ENCODE measurements around the gene JCAD.
"Not testable (repeated sequence)": the region's sequence is repeated elsewhere in the genome, so short reads cannot be mapped to it uniquely, and the experiment has no call there.

JCAD gene

GRCh38 chr10:30000802-30001571, 58.4 kb downstream of the JCAD start:
- peaks cover 86% of the 10 kb centered on the region for H3K27me3 Mint-ChIP-seq
- H3K4me3 Mint-ChIP-seq: no peak overlapping the region
- peaks cover 10% of the 10 kb centered on the region for H3K4me1 Mint-ChIP-seq
- H3K9me3 Mint-ChIP-seq: no peaks in the 10 kb centered on the region
- ATAC-seq: no peak
- no peak for DNase-seq
- no peak overlapping the region for H3K27ac Mint-ChIP-seq

DNA sequence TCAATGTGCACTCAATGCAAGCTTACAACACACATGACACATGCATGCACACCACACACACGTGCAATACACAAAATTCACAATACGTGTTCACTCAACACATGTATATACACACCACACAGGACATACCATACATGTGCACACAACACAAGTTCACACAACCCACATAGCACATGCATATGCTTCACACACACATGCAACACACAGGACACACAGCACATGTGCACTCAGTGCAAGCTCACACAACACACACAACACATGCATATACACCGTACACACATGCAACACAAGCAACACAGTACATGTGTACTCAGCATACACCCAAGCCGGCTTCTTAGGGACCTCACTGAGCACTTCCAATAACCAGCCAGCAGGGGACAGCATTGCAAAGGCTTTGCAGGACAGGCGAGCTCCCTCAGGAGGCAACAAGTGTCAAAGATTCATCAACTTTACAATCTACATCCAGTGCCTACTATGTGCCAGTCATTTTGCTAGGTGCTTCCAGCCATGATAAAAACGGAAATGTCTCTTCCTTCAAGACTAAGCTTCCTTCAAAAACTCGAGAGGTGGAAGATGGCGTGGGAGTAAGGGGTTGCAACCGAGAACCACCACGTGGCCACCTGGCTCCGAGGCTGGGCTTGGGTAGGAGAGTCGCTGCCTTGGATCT, 61.1 kb downstream of the JCAD start:
- H3K27me3 Mint-ChIP-seq: peaks cover 77% of the 10 kb centered on the region
- peak; percentile 64 to 74 for DNase-seq
- H3K27ac Mint-ChIP-seq: no peak overlapping the region
- peak; percentile 81 for ATAC-seq
- no peaks in the 10 kb centered on the region for H3K9me3 Mint-ChIP-seq
- no peak overlapping the region for H3K4me3 Mint-ChIP-seq
- H3K4me1 Mint-ChIP-seq: peaks cover 10% of the 10 kb centered on the region

DNA sequence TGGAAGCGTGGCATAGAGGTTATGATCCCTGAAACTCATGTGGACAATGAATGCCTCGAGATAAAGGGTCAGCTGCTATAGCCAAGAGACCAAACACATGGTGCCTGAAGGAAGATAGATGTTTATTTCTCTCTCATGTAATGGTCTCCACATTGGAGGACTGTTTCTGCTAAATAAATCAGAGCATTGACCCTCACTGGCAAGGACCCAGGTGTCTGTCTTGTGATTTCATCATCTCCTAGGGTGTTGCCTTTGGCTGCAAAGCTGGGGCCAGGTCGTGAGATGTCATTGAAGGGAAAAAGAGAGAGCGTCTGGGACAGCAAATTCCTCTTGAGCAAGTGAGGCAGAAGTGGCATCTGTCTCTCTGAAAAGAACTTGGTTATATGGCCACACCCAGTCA, 64.6 kb downstream of the JCAD start:
- Mint-ChIP-seq H3K4me1 (no peaks in the 10 kb centered on the region), H3K27me3 (peaks cover 67% of the 10 kb centered on the region), H3K4me3 (no peak overlapping the region), H3K9me3 (no peaks in the 10 kb centered on the region), H3K27ac (no peak overlapping the region)
- no peak for ATAC-seq
- no peak for DNase-seq

DNA sequence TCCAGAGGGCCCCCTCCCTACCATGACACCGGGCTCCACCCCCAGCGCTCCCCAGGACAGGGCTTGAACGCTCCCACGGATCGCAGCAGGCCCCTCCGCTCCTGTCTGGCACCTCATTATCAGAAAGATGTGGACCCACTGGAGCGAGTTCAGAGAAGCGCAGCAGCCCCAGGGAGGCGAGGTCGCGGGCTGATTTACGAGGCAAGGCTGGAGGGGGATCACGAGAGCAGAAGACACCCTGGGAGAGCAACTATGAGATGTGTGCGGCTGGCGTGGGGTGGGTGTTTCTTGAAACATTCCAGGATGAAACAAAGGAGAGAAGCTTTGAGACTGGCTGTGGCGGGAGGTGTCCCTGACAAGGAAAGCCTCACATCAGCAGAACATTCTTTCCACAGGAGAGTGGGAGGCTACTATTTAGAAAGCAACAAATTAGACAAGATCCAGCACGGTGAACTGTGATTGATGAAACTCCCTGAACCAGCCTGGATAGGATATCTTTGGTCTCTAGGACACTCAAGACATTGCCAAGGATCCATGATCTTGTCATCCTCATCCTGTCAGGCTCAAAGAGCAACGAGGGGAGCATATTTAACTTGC, 66.0 kb downstream of the JCAD start:
- H3K4me3 Mint-ChIP-seq: no peak overlapping the region
- ATAC-seq (no peak), DNase-seq (no peak)
- H3K27ac Mint-ChIP-seq: no peak overlapping the region
- H3K27me3 Mint-ChIP-seq: peaks cover 59% of the 10 kb centered on the region
- H3K9me3 Mint-ChIP-seq: no peaks in the 10 kb centered on the region
- H3K4me1 Mint-ChIP-seq: no peaks in the 10 kb centered on the region

- Mint-ChIP-seq H3K27ac (no peak overlapping the region), H3K27me3 (peaks cover 54% of the 10 kb centered on the region), H3K4me3 (no peak overlapping the region), H3K4me1 (no peaks in the 10 kb centered on the region), H3K9me3 (no peaks in the 10 kb centered on the region)
- ATAC-seq (no peak), DNase-seq (no peak)
Observed at GRCh38 chr10:29992914-29993313, 66.5 kb downstream of the JCAD start.

GRCh38 chr10:29991382-29991781, 68.0 kb downstream of the JCAD start:
- H3K27me3 Mint-ChIP-seq: peaks cover 39% of the 10 kb centered on the region
- H3K4me1 Mint-ChIP-seq: no peaks in the 10 kb centered on the region
- H3K9me3 Mint-ChIP-seq: no peaks in the 10 kb centered on the region
- H3K27ac Mint-ChIP-seq: no peak overlapping the region
- no peak overlapping the region for H3K4me3 Mint-ChIP-seq
- ATAC-seq (no peak), DNase-seq (no peak)

DNA sequence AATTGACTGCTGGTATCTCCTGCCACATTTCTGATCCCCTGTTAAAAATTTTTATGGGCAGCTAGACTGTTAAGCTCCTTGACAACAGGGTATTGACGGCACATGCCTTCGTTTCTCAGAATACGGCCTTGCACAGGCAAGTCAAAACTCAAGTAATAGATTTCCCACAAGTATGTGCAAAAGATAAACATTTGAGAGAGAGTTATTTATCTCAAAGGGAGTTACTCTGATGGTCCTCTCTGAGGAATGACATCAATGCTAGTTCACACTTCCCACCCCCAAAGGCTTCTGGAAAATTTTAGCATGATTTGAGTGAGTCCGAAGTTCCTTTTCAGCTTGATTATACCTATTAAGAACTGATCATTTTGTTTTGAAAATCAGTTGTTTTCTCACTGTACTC, 71.9 kb downstream of the JCAD start:
- H3K27me3 Mint-ChIP-seq: peaks cover 21% of the 10 kb centered on the region
- H3K4me1 Mint-ChIP-seq: no peaks in the 10 kb centered on the region
- no peak overlapping the region for H3K27ac Mint-ChIP-seq
- peaks cover 13 to 18% of the 10 kb centered on the region in 2 donors for H3K9me3 Mint-ChIP-seq
- ATAC-seq: no peak
- H3K4me3 Mint-ChIP-seq: no peak overlapping the region
- no peak for DNase-seq

DNA sequence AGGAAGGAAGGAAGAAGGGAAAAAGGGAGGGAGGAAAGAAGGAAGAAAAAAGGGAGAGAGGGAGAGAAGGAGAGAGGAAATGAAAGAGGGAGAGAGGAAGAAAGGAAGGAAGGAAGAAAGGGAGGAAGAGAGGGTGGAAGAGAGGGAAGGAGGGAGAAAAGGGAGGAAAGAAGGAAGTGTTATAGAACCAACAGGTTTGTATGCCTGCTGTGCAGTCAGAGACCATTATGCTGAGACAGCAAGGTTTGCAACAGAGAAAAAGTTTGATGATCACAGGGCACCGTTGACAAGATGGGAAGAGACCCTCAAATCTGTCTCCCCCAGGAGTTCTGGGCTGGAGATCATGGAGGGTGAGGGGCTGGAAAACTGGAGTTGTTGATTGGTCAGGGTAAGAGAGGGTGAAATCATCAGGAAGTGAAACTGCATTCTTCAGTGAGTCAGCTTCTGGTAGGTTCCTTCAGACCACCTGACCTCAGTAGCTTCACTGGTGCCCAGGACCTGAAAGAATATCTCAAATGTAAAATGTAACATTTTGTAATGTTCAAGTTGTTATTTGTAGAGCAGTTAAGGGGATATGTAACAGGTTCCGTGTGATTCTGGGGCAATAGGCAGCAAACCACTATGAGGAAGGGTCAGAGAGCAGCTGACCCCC, 76.3 kb downstream of the JCAD start:
- H3K4me1 Mint-ChIP-seq: no peaks in the 10 kb centered on the region
- peaks cover 6% of the 10 kb centered on the region for H3K27me3 Mint-ChIP-seq
- ATAC-seq: no peak
- DNase-seq: no peak
- no peak overlapping the region for H3K4me3 Mint-ChIP-seq
- no peak overlapping the region for H3K27ac Mint-ChIP-seq
- peaks cover 16 to 23% of the 10 kb centered on the region in 2 donors for H3K9me3 Mint-ChIP-seq

DNA sequence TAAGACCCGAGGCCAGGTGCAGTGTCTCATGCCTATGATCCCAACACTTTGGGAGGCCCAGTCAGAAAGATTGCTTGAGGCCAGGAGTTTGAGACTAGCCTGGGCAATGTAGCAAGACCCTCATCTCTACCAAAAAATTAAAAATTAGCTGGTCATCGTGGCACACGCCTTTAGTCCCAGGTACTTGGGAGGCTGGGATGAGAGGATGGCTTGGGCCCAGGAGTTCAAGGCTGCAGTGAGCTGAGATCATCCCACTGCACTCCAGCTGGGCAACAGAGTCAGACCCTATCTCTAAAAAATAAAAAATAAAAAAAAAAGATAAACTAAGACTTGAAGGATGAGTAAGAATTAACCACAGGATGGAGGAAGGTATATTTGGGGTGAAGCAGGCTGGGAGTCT, 77.9 kb downstream of the JCAD start:
- DNase-seq: no peak
- Mint-ChIP-seq H3K4me3 (no peak overlapping the region), H3K9me3 (peaks cover 16 to 23% of the 10 kb centered on the region in 2 donors), H3K27me3 (peaks cover 14% of the 10 kb centered on the region), H3K27ac (no peak overlapping the region), H3K4me1 (no peaks in the 10 kb centered on the region)
- no peak for ATAC-seq

GRCh38 chr10:29980084-29980483, 79.3 kb downstream of the JCAD start:
- H3K27me3 Mint-ChIP-seq: peaks cover 19% of the 10 kb centered on the region
- H3K9me3 Mint-ChIP-seq: peaks cover 16 to 23% of the 10 kb centered on the region in 2 donors
- H3K4me3 Mint-ChIP-seq: no peak overlapping the region
- no peak for ATAC-seq
- no peak overlapping the region for H3K27ac Mint-ChIP-seq
- DNase-seq: no peak
- H3K4me1 Mint-ChIP-seq: no peaks in the 10 kb centered on the region

DNA sequence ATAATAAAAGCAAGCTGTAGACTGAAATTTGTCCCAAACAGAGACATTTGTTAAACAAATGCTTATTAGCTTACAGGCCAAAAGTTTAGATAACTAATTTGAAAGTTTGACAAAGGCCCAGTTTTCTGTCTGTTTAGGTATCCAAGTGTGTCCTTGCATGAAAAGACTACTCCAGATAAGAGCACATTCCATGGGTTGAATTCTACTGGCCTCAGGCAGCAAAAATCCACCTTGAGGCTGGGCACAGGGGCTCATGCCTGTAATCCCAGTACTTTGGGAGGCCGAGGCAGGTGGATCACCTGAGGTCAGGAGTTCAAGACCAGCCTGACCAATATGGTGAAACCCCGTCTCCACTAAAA, 80.0 kb downstream of the JCAD start:
- not testable (repeated sequence) for DNase-seq, ATAC-seq, H3K27ac Mint-ChIP-seq, H3K4me1 Mint-ChIP-seq, H3K4me3 Mint-ChIP-seq
- peaks cover 23% of the 10 kb centered on the region for H3K27me3 Mint-ChIP-seq
- H3K9me3 Mint-ChIP-seq: peaks cover 22 to 23% of the 10 kb centered on the region in 2 donors

- peaks cover 8 to 11% of the 10 kb centered on the region in 2 donors for H3K9me3 Mint-ChIP-seq
- DNase-seq (no peak), ATAC-seq (no peak)
- no peak overlapping the region for H3K27ac Mint-ChIP-seq
- H3K4me1 Mint-ChIP-seq: no peaks in the 10 kb centered on the region
- H3K4me3 Mint-ChIP-seq: no peak overlapping the region
- peaks cover 24% of the 10 kb centered on the region for H3K27me3 Mint-ChIP-seq
Observed at GRCh38 chr10:29977171-29977570, 82.2 kb downstream of the JCAD start.

DNA sequence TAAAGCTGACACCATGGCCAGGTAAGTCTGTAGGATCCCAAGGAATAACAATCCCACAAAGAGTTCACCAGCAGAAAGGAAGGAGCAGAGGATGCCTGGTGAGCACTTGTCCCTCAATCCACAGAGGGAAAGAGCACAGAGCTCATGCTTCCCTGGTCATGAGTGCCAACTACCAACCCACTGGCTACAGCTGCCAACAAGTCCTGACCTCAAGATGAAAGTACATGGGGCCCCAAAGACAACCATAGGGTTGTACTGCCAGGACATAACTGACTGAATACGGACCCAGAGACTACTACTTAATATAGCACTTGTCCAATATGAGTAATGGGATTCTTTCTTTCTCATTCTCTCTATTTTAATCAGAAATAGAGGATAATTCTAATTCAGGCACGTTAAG, 83.3 kb downstream of the JCAD start:
- Mint-ChIP-seq H3K27ac (no peak overlapping the region), H3K9me3 (peaks cover 6 to 11% of the 10 kb centered on the region in 2 donors), H3K27me3 (peaks cover 24% of the 10 kb centered on the region), H3K4me3 (no peak overlapping the region), H3K4me1 (no peaks in the 10 kb centered on the region)
- no peak for DNase-seq
- no peak for ATAC-seq

GRCh38 chr10:29974773-29975172, 84.6 kb downstream of the JCAD start:
- DNase-seq (no peak), ATAC-seq (no peak)
- H3K4me1 Mint-ChIP-seq: no peaks in the 10 kb centered on the region
- H3K27me3 Mint-ChIP-seq: peaks cover 24% of the 10 kb centered on the region
- no peak overlapping the region for H3K4me3 Mint-ChIP-seq
- peaks cover 6 to 11% of the 10 kb centered on the region in 2 donors for H3K9me3 Mint-ChIP-seq
- no peak overlapping the region for H3K27ac Mint-ChIP-seq

DNA sequence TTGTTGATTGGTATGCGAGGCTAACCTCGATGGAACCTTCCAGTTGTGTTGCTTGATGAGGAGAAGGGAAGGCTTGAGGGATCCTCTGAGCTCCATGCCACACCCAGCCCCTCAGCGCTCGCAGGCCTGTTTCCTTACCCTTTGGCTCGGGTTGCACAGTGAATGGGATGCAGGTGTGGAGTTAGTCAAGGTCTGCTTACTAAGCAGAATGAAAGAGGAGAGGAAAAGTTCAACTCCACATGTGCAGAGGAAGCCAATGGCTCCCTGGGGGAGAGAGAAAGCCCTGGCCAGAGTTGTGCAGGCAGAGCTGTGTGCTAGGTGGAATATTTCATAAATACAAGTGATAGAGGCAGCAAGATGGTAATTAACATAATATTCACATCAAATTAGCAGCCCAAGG, 85.5 kb downstream of the JCAD start:
- Mint-ChIP-seq H3K9me3 (peaks cover 6 to 11% of the 10 kb centered on the region in 2 donors), H3K27me3 (peaks cover 24% of the 10 kb centered on the region), H3K27ac (no peak overlapping the region), H3K4me1 (no peaks in the 10 kb centered on the region), H3K4me3 (no peak overlapping the region)
- no peak for DNase-seq
- ATAC-seq: no peak

GRCh38 chr10:29970576-29970975, 88.8 kb downstream of the JCAD start:
- Mint-ChIP-seq H3K4me3 (no peak overlapping the region), H3K27me3 (peaks cover 15% of the 10 kb centered on the region), H3K9me3 (peaks cover 6 to 11% of the 10 kb centered on the region in 2 donors), H3K27ac (no peak overlapping the region), H3K4me1 (no peaks in the 10 kb centered on the region)
- DNase-seq (no peak), ATAC-seq (no peak)

All from stimulated activated naive CD8-positive, alpha-beta T cell treated with anti-CD3 and anti-CD28 coated beads, Interleukin-15, amount 100 ng/mL, for 72 hours (primary cell).